Central memory CD4-positive, alpha-beta T cell (primary cell): ENCODE results near the gene SLC18B1.
A peak's percentile ranks its signal among the peaks of the same experiment; 100 is the strongest.
"Not testable (repeated sequence)": the region's sequence is repeated elsewhere in the genome, so short reads cannot be mapped to it uniquely, and the experiment has no call there.

Experiments used
- DNase-seq: peaks from one replicate; pipeline ENCODE4 v3.0.0; 2022

Gene SLC18B1

GRCh38 chr6:132798869-132799538 lies 567 bp upstream of the SLC18B1 start:
- DNase-seq: peak; percentile 66

- DNase-seq: no peak
Observed at GRCh38 chr6:132795461-132795860, 3.0 kb downstream of the SLC18B1 start.

GRCh38 chr6:132792510-132792909 lies 5.9 kb downstream of the SLC18B1 start:
- DNase-seq: no peak

GRCh38 chr6:132790450-132790849 lies 8.0 kb downstream of the SLC18B1 start:
- no peak for DNase-seq

- no peak for DNase-seq
Observed at GRCh38 chr6:132789396-132789776, 9.1 kb downstream of the SLC18B1 start.

GRCh38 chr6:132788658-132789395 lies 9.6 kb downstream of the SLC18B1 start:
- DNase-seq: no peak

GRCh38 chr6:132785936-132786335 lies 12.5 kb downstream of the SLC18B1 start:
- DNase-seq: no peak

GRCh38 chr6:132780770-132781371 lies 17.6 kb downstream of the SLC18B1 start:
- DNase-seq: no peak

GRCh38 chr6:132777881-132778280 lies 20.6 kb downstream of the SLC18B1 start:
- not testable (repeated sequence) for DNase-seq

- no peak for DNase-seq
Observed at GRCh38 chr6:132768051-132768517, 30.4 kb downstream of the SLC18B1 start.

- no peak for DNase-seq
Observed at GRCh38 chr6:132765560-132765959, 32.9 kb downstream of the SLC18B1 start.

GRCh38 chr6:132764370-132764769 lies 34.1 kb downstream of the SLC18B1 start:
- DNase-seq: no peak

GRCh38 chr6:132763269-132763668 lies 35.2 kb downstream of the SLC18B1 start:
- peak; percentile 43 for DNase-seq

- no peak for DNase-seq
Observed at GRCh38 chr6:132760256-132760655, 38.2 kb downstream of the SLC18B1 start.

GRCh38 chr6:132758689-132759088 lies 39.7 kb downstream of the SLC18B1 start:
- no peak for DNase-seq

GRCh38 chr6:132752255-132752654 lies 46.2 kb downstream of the SLC18B1 start:
- DNase-seq: no peak

- no peak for DNase-seq
Observed at GRCh38 chr6:132751828-132752227, 46.6 kb downstream of the SLC18B1 start.

- no peak for DNase-seq
Observed at GRCh38 chr6:132751306-132751705, 47.1 kb downstream of the SLC18B1 start.

GRCh38 chr6:132750455-132751248 lies 47.8 kb downstream of the SLC18B1 start:
- no peak for DNase-seq

- DNase-seq: no peak
Observed at GRCh38 chr6:132749111-132749510, 49.3 kb downstream of the SLC18B1 start.

GRCh38 chr6:132748446-132748845 lies 50.0 kb downstream of the SLC18B1 start:
- DNase-seq: no peak

GRCh38 chr6:132746048-132746447 lies 52.4 kb downstream of the SLC18B1 start:
- DNase-seq: no peak

GRCh38 chr6:132742495-132742894 lies 55.9 kb downstream of the SLC18B1 start:
- DNase-seq: no peak
